Liver (tissue), 4 donors: ENCODE results near the gene TUNAR. TPM values are rescaled to one million over a fixed set of nuclear protein-coding genes. Genes with fewer than 3 reads are reported as not detected.

Experiments
- polyA plus RNA-seq, 2 donors: library from polyadenylated mRNA; stranded (reverse) in 1 of 2; unstranded in 1 of 2; fragments of 200-250 nt in 1 of 2; fragments of >200 nt in 1 of 2; fragmentation: Nextera tagmentation in 1 of 2; extraction: Ambion mirVana in 1 of 2; gene quantifications; one replicate each; pipeline versions ENCODE4 v1.2.1 to v1.2.3, GENCODE V29; 2013 to 2015
- total RNA-seq, 2 donors: library from RNA; depleted of rRNA; stranded (reverse); fragments of >200 nt; gene quantifications; one replicate each; pipeline ENCODE4 v1.2.3, GENCODE V29; 2014
- donor health status: healthy.
- donor health status: healthy.
- donor health status: healthy.

Gene TUNAR
- total and polyA plus RNA-seq, 4 donors = 0.14 TPM; not detected in 3

Other genes with a start within 250 kb of the TUNAR start
- gene TCL1B, start 190.4 kb upstream of the TUNAR start, total RNA-seq = under 1 TPM in 1 of 2 donors, not detected in 1; 0.19 TPM
- gene TCL1B, start 190.4 kb upstream of the TUNAR start, polyA plus RNA-seq = not detected
- 10 to 100 TPM in 1 of 2 donors, under 1 TPM in 1; 0.17 to 17.2 TPM for gene TCL1A, start 162.7 kb upstream of the TUNAR start, total RNA-seq
- gene TCL1A, start 162.7 kb upstream of the TUNAR start, polyA plus RNA-seq = 1 to 10 TPM in 1 of 2 donors, under 1 TPM in 1; 0.14 to 1.2 TPM
- 1 to 10 TPM; 1.9 to 2.3 TPM for gene C14orf132, start 162.5 kb downstream of the TUNAR start, total RNA-seq
- 1 to 10 TPM; 1.8 to 3.0 TPM for gene C14orf132, start 162.5 kb downstream of the TUNAR start, polyA plus RNA-seq